Measurements from ENCODE around the gene ZC2HC1C.
"Not testable (repeated sequence)": the region's sequence is repeated elsewhere in the genome, so short reads cannot be mapped to it uniquely, and the experiment has no call there.

Gene ZC2HC1C

GRCh38 chr14:75059642-75060041 is 9.8 kb upstream of the ZC2HC1C start:
- DNase-seq = no peak

- no peak for DNase-seq
These were observed 9.0 kb upstream of the ZC2HC1C start for GRCh38 chr14:75060420-75060819.

GRCh38 chr14:75063013-75063412 is 6.4 kb upstream of the ZC2HC1C start:
- DNase-seq = no peak

- peak; percentile 40 for DNase-seq
These were observed 5.8 kb upstream of the ZC2HC1C start, which contains the start of gene ACYP1 for GRCh38 chr14:75063491-75064204. TSS of gene ACYP1 (minus strand) at chr14:75064024. CDS start at chr14:75063553, 471 bp downstream.

- no peak for DNase-seq
These were observed 5.3 kb upstream of the ZC2HC1C start for GRCh38 chr14:75064205-75064567.

- no peak for DNase-seq
These were observed 2.8 kb upstream of the ZC2HC1C start for GRCh38 chr14:75066691-75067090.

GRCh38 chr14:75067212-75067611 is 2.2 kb upstream of the ZC2HC1C start:
- DNase-seq = no peak

GRCh38 chr14:75067765-75068164 is 1.7 kb upstream of the ZC2HC1C start:
- DNase-seq = not testable (repeated sequence)

GRCh38 chr14:75068294-75069120 is 934 bp upstream of the ZC2HC1C start:
- no peak for DNase-seq

GRCh38 chr14:75069811-75070145 is 337 bp downstream of the ZC2HC1C start:
- DNase-seq = no peak

GRCh38 chr14:75070383-75070782 is 942 bp downstream of the ZC2HC1C start:
- no peak for DNase-seq

- no peak for DNase-seq
These were observed 8.4 kb downstream of the ZC2HC1C start for GRCh38 chr14:75077794-75078193.

GRCh38 chr14:75079521-75079920 is 10.1 kb downstream of the ZC2HC1C start:
- no peak for DNase-seq

- no peak for DNase-seq
These were observed 12.3 kb downstream of the ZC2HC1C start for GRCh38 chr14:75081660-75082229.

- DNase-seq = no peak
These were observed 13.8 kb downstream of the ZC2HC1C start for GRCh38 chr14:75083271-75083670.

- peak; percentile 32 for DNase-seq
These were observed 15.1 kb downstream of the ZC2HC1C start for GRCh38 chr14:75084513-75084912.

- DNase-seq = no peak
These were observed 18.7 kb downstream of the ZC2HC1C start for GRCh38 chr14:75088153-75088552.

GRCh38 chr14:75088566-75089373 is 19.3 kb downstream of the ZC2HC1C start:
- no peak for DNase-seq

GRCh38 chr14:75090353-75090752 is 20.9 kb downstream of the ZC2HC1C start:
- DNase-seq = no peak

- DNase-seq = no peak
These were observed 21.8 kb downstream of the ZC2HC1C start for GRCh38 chr14:75091251-75091650.

GRCh38 chr14:75092698-75093097 is 23.3 kb downstream of the ZC2HC1C start:
- no peak for DNase-seq

GRCh38 chr14:75094896-75095295 is 25.5 kb downstream of the ZC2HC1C start:
- DNase-seq = no peak

- DNase-seq = no peak
These were observed 26.2 kb downstream of the ZC2HC1C start for GRCh38 chr14:75095690-75096089.
